Activated CD8-positive, alpha-beta memory T cell treated with anti-CD3 and anti-CD28 coated beads, Interleukin-2, amount 50 U/mL, for 48 hours (primary cell): ENCODE measurements around the gene SUPT16H.
"Not testable (repeated sequence)": the region's sequence is repeated elsewhere in the genome, so short reads cannot be mapped to it uniquely, and the experiment has no call there.

Experiments
- DNase-seq: peaks from one replicate; pipeline ENCODE4 v3.0.0-alpha.2; 2020

SUPT16H gene

DNA sequence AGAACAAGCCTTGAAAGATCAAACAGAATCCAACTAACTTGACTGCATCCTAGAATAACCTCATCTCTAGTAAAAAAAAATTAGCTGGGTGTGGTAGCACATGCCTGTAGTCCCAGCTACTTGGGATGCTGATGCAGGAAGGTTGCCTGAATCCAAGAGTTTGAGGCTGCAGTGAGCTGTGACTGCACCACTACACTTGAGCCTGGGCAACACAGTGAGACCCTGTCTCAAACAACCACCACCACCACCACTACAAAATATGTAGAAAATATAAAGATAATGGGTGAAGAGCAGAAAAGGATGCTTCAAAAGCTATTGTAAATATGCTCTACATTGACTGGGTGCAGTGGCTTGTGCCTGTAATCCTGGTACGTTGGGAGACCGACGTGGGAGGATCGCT is 27.3 kb downstream of the SUPT16H start:
- DNase-seq, result no peak

DNA sequence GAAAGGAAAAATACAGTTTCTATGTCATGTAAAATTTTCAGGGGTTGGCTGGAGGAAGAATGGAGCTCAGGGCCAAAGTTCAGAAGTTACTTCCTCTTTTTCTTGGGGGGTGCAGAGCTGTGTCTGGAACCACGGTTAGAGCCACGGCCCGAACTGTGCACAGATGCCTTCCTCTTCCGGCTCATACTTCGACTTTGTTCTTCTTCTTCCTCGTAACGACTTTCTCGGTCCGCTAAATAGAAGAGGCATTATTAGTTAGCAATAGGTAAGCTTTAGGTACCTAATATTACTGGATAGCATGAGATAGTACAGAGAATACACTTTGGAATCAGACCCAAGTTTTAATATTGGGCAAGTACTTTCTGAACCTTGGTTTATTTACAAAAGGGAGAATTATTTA is 31.2 kb downstream of the SUPT16H start:
- DNase-seq, result no peak

DNA sequence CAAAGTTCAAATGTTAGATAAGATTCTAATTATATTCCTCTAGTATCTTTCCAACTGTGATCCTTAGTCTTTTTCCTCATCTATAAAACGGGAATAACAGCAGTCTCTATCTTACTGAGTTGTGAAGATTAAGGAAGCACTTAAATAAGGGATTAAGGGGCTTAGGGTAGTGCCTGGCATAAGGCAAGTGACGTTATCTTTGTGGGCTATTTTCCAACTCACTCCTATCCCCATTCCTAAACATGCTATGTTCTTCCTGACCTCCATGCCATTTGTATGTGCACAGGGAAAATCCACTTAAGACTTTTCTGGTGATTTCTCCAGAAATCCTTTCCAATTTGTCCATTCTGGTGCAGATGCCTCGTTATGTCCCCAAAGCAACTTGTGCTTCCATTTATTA is 33.3 kb downstream of the SUPT16H start:
- DNase-seq, result no peak

DNA sequence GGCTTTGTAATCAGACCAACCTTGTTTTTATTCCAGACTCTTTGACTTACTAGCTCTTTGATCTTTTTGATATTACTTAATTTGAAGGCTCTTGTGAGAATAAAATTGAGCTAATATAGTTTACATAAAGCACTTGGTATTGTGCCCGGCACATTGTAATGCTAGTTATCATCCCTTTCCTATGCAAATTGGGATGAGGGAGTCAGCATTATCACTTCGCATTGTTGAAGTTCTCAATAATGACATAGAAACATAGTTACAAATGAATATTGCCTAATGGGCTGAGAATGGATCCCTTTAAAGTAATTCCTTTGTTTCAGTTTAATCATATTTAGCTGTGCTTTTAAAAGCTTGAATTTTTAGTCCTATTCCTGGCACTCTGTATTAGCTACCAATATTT is 36.6 kb downstream of the SUPT16H start:
- DNase-seq, result no peak

DNA sequence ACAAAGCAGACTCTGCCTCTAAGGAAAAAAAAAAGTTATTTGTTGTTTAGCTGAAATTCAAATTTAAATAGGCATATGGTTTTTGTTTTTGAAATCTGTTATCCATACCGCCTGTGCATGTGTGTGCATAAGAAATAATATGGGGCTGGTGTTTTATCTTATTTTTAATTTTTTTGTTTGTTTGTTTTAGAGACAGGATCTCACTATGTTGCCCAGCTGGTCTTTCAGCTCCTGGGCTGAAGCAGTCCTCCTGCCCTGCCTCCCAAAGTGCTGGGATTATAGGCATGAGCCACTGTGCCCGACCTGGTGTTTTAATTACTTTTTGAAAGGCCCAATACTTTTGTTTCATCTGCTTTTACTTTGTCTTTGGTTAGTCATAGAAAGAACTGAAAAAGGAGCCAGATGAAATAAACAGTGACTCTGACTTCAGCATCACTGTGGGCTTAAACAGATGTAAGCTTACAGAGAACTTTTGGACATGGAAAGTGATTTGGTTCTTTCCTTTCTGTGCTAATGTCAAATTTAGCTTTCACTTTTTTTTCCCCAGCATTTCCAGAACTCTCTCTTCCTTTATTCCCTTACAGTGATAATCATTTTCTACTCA is 37.2 kb downstream of the SUPT16H start:
- DNase-seq, result no peak

DNA sequence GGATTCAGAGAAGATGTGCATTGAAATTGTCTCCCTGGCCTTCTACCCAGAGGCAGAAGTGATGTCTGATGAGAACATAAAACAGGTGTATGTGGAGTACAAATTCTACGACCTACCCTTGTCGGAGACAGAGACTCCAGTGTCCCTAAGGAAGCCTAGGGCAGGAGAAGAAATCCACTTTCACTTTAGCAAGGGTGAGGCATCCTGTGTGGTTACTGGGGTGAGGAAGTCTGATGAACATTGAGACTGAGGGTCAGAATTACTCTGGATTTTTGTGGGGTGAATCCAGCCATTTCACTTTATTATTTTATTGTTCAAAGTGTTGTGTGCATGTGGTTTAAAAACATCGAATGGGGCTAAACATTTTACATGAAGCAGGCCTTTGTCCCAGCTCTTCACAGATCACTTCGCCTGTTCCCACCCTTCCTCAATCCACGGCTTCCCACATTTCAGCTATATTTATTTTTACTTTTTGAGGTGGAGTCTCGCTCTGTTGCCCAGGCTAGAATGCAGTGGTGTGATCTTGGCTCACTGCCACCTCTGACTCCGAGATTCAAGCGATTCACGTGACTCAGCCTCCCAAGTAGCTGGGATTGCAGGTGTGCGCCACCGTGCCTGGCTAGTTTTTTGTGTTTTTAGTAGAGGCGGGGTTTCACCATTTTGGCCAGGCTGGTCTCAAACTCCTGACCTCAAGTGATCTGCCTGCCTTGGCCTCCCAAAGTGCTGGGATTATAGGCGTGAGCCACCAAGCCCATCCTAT is 40.6 kb downstream of the SUPT16H start:
- DNase-seq, result no peak

DNA sequence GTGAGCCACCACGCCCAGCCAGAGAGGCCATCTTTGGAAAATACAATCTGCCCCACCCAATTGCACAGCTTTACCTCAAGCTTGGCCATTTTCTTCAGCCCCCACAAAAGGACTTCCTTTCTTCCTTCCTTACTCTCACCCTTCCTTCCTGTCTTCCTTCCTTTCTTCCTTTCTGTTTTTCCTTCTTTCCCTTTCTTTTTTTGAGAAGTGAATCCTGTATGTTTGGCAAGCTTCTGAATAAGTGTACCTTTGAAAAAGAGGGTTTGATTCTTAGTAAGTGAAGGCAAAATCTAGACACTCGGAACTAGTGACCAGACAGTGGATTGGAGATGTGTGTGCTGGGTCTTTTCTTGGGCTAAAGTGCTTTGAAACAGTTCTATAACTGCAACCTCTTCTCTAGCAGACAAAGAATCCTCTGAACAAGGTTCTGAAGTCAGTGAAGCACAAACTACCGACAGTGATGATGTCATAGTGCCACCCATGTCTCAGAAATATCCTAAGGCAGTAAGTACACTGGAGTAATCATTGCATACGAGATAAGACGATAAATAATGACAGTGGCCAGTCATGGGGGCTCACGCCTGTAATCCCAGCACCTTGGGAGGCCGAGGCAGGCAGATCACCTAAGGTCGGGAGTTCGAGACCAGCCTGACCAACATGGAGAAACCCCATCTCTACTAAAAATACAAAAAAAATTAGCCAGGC is 49.5 kb downstream of the SUPT16H start:
- no peak for DNase-seq

DNA sequence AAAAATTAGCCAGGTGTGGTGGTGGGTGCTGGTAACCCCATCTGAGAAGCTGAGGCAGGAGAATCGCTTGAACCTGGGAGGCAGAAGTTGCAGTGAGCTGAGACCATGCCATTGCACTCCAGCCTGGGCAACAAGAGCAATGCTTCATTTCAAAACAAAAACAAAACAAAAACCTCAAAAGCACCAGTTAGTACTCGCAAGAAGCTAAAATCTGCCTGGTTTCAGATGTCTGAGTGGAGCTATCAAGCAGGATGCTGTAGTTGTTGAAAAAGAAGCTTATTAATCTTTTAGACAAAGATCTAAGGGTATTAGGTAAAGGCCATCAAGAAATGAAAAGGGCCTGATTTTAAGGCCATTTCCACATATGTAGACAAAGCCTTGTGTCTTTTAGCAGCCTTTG is 50.9 kb downstream of the SUPT16H start:
- DNase-seq, result no peak

DNA sequence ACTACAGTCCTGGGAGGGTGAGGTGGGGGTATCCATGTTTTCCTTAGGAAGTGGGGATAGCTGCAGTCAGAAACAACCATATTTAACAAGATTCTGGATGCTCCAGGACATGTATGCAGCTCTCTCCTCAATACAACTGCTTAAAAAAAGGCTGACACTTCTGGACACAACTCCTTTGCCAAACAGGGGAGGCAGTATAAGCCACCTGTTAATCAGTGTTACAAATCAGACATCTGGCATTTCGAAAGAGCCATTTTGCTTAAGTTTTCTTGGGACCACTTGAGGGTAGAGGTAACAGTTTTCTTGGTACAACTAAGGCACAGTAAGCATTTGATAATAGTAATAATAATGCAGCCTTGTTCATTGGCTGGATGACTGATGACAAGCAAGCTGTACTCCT is 56.8 kb downstream of the SUPT16H start:
- no peak for DNase-seq

DNA sequence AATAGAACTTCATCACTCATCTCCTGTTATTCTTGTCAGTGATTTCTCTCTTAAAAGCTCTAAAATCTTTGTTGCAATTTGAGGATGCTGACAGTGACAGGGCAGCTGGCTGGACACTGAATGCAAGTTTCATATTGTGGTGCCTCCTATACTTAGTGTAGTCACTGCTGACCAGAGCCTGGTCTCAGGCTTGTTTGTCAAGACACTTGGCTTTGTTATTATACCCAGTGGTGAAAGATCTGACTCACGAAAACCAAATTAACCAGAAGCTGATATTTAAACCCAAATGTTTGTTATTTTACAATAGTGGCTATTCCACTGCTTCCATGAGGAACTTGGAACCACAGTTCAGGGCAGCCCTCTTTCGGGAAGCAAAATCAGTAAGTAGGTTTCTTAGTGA is 61.1 kb downstream of the SUPT16H start:
- no peak for DNase-seq

DNA sequence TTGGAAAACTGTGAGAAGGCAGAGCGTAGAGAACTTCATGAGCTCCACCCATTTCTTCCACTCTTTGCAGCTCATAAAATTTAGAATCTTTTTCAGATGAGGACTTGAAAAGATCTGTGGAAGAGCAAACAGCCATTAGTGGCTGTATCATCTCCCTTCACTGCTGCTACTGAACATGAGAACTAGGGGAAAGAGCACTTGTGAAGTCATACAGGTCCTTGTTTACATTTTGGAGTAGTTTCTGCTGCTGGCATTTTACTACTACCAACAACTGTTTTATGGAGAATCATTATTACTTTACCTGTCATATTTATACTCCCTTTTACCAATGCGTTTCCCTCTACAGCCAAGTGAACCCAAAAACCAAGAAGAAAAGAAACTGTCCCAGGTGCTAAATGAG is 62.9 kb downstream of the SUPT16H start:
- DNase-seq, result no peak

DNA sequence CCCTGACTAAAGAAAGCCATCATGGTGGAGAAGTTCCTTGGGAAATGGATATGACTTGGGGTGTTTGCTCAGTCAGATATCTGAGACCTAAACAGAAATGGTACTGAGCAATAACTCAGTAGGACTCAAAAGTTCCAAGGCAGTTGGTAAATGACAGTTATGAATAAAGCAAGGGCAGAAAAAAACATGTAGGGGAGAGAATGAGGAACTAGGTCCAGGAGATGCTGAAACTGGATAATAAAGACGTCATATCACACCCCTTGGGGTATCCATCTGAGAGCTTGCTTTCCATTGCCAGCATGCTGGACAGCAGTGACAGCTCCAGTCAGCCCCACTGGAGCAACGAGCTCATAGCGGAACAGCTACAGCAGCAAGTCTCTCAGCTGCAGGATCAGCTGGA is 66.4 kb downstream of the SUPT16H start:
- DNase-seq, result no peak

DNA sequence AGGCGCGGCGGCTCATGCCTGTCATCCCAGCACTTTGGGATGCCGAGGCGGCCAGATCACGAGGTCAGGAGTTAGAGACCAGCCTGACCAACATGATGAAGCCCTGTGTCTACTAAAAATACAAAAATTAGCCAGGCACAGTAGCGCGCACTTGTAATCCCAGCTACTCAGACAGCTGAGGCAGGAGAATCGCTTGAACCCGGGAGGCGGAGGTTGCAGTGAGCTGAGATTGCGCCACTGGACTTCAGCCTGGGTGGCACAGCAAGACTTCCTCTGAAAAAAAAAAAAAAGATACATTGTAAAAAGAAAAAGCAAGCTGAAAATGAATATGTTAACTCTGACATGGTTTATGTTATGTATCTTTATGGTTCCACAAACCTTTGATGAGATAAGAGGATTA is 70.3 kb downstream of the SUPT16H start:
- no peak for DNase-seq

DNA sequence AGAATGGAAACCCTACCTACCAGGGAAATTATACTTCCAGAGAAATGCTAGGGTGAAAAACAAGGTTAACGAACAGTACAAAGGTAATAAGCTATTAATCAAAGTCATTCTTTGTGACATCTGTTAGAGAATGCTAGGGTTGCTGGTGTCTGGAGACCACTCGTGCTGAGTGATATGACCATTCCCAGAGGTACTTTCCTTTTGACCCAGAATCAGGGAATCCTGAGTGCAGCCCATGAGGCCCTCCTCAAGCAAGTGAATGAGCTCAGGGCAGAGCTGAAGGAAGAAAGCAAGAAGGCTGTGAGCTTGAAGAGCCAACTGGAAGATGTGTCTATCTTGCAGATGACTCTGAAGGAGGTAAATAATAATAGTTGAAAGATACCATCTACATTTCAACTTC is 72.2 kb downstream of the SUPT16H start:
- DNase-seq, result no peak

DNA sequence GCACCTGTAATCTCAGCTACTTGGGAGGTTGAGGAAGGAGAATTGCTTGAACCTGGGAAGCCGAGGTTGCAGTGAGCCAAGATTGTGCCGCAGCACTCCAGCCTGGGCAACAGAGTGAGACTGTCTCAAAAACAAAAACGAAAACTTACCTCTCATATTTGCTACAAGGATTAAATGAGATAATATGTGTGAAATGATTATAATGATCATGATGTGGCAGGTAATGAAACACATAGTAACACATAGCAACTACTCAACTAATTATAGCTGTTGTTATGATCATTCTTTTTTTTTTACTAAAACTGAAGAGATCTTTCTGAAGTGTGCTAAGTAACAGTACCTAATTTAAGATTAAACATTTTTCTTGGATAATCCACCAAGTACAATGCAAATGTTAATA is 73.9 kb downstream of the SUPT16H start:
- no peak for DNase-seq

DNA sequence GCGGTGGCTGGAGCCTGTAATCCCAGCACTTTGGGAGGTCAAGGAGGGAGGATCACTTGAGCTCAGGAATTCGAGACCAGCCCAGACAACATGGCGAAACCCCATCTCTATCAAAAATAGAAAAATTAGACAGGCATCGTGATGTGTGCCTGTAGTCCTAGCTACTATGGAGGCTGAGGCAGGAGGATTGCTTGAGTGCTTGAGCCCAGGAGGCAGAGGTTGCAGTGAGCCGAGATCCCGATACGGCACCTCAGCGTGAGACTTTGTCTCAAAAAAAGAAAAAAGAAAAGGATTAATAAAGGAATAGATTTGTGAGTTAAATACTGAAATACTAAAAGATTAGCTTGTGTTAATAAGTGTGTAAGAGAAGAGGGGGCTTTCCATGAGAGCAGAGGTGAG is 74.6 kb downstream of the SUPT16H start:
- DNase-seq, result peak; percentile 53

DNA sequence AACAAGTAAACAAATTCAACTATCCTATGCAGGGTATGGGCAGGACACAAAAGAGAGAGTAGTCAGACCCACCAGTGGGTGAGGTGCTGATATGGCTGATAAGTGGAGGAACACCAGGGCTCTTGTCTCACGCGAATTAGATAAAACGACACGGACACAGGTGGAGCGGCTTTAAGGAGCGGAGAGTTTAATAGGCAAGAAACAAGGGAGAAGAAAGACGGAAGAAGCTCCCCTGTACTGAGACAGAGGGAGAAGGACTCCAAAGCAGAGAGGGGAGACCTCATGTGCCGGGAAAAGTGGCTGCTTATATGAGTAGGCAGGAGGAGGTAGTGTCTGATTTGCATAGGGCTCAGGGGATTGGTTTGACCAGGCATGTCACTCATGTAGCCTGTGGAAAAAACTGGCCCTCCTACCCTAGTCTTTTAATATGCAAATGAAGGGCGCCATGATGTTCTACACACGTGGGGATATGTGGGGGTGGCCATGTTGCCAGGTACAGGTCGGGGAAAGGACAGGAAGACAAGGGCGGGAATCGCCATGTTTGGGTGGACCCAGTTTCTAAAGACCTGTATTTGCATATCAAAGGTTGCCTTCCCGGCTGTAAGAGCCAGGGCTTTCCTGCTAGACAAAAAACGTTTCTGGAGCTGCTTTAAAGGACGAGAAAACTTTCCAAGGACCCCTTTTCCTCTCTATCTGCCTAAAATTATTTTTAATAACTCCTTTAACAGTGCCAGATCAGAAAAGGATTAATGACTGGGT is 75.2 kb downstream of the SUPT16H start:
- peak; percentile 79 for DNase-seq

DNA sequence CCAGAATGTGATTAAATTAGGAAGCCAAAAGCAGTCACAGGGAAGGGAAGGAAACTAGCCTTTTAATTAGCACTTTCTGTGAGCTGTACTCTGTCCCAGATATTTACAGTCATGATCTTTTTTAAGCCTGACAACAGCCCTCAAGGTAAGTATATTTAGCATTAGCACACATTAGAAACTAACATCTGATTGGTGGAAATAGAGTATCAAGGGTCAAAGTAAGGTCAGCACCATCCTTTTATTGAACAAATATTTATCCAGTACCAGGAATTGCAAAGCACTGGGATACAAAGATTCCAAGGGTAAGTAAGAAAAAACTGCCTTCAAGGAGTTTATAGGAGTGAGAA is 75.7 kb downstream of the SUPT16H start:
- no peak for DNase-seq

DNA sequence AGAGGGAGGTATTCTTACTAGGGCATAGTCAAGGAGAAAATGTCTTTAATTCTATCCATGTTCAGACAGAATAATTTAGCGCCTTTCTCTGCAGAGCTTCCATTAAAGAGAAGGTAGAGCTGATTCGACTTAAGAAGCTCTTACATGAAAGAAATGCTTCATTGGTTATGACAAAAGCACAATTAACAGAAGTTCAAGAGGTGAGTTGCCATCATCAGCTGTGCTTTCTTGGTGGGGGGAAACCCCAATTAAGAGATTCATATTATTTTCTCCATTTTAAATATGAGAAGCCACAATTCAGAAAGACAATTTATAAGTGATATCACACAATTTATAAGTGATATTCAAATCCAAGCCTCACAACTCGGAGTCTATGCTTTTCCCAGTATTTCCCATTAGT is 76.2 kb downstream of the SUPT16H start:
- DNase-seq, result no peak

DNA sequence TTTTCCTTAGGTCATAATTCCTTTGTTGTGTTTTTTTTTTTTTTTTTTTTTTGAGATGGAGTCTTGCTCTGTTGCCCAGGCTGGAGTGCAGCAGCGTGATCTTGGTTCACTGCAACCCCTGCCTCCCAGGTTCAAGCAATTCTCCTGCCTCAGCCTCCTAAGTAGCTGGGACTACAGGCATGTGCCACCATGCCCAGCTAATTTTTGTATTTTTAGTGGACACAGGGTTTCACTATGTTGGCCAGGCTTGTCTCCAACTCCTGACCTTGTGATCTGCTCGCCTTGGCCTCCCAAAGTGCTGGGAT is 81.0 kb downstream of the SUPT16H start:
- not testable (repeated sequence) for DNase-seq

DNA sequence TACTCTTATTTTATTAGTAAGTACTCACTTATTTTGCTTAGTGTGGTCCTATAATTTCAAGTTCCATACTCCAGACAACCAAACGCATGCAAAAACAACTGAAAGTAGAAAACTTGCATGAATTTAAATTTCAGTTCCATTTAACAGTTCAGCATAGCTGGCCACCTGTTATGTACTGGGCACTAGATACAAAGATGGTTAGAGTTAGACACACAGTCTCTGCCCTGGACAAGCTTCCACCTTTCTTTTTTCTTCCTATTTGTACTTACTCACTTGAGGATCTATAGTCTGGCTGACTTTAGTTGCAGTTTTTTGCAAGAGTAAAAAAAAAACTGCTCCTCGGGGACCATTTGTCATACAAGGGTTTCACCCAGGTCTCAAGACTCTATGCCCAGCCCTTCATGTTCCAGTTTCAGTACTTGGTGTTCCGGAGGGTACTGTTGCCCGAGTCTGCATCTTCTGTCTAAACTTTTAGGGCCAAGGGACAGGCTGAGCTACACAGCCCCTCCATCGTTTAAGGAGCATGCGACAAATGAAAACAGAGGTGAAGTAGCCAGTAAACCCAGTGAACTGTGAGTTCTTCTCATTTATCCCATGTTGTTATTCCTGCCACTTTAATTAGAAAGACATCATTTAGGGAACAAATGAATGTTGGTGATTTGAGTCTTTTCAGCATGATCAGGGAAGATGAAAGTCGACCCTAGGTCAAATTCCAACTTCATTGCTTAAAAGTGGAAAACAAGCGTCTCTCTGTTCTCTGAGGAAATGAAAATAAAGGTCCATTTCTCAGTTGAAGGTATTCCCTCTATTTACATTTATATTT is 81.6 kb downstream of the SUPT16H start:
- DNase-seq, result no peak
